NCI-H446 treated with DMSO at 0.1 percent for 48 hours (cell line): Measurements from ENCODE around the gene TMA7B.

Experiments
- DNase-seq: peaks from one replicate; lab custom pipeline; 2025; lab: John Stamatoyannopoulos, UW

The TMA7B gene

DNA sequence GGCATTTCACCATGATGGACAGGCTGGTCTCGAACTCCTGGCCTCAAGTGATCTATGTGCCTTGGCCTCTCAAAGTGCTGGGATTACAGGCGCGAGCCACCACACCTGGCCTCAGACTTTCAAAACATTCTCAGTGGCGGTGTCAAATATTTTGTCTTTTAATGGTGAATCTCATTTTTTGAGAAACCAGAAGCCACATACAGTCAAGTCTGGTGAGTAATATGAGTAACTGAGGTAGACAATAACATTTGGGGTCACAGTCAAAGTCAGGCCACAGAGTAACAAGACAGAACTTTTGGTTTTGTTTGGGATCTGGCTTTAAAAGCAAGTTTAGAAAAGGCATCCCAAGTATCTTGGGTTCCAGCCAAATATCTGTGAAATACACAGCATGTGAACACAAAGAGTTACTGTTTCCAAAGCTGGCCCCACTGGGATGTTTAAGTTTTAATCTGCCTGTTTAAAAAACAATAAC, 5.6 kb upstream of the TMA7B start:
- no peak for DNase-seq

DNA sequence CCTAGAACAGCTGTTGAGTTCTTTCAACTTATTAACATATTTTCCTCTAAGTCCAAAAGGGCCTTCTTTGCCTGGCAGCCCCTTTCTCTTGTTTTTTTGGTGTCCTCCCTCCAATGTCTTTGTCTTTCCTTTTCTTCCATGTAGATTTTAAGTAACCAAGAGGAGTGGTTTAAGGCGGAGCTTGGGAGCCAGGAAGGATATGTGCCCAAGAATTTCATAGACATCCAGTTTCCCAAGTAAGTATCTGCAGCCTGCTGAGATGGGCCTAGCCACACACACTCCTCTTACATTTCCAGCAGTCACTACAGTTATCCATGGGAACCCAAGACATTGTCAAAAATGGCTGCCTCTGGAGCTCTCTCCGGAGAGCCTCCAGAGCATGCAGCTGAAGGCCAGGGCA, 4.5 kb upstream of the TMA7B start:
- DNase-seq, result no peak

DNA sequence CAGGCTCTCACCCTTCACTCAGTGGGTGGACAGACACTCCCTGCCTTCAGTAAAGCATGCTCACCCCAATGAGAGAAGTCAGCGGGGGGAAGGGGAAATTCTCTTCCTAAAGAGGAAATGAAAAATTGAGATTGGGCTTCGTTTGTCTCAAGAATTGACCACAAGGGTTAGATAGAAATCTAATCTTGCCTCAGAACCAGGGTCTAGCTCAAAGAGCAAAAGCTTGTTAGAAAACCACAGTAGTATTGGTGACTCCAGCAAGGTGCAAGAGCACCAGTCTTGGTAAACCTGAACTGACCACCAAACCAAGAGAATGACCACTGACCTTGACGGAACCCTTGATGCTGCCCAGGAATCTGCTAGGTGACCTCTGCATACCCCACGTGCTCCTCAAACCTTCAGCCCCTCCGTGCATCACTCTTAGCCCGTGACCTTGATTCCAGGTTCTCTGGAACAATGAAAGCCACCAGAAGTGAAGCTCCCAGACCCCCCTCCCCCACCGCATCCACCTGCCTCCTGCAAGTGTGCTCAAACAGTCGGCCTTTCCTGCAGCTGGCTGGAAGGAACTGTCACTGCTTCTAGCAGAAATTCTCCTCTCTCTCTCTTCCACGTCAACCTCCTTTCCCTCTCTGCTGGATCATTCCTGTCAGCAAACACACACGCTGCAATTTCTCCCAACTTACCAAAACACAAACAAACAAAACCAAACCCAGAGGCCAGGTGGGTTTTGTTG, 3.1 kb upstream of the TMA7B start:
- no peak for DNase-seq

DNA sequence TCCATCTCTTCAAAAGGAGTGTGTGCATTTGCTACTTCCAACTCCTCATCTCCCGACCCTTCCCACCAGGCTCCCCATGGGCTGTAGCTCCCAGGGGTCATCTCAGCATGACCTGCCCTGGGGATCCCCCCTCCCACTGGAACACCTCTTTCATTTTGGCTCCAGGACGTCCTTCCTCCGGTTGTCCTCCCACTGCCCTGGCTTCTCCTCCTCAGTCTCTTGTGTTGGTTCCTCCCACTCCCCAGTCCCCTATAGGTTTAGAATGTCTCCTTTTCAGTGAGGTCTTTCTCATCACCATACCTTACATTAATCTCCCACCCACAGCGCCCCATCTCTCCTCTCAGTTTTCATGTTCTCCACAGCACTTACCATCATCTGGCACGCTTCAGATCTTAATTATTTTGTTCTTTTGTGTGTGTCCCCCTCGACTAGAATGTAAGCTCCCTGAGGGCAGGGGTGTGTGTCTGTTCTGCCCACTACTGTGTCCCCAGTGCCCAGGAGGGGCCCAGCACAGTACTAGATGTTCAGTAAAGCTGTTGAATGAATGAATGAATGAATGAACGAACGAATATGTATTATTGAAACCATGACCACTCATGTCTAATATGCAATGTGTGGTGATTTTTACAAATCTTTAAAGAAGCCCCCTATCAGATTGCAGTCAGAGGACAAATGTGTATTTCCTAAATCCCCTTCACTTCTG, 2.0 kb upstream of the TMA7B start:
- no peak for DNase-seq

DNA sequence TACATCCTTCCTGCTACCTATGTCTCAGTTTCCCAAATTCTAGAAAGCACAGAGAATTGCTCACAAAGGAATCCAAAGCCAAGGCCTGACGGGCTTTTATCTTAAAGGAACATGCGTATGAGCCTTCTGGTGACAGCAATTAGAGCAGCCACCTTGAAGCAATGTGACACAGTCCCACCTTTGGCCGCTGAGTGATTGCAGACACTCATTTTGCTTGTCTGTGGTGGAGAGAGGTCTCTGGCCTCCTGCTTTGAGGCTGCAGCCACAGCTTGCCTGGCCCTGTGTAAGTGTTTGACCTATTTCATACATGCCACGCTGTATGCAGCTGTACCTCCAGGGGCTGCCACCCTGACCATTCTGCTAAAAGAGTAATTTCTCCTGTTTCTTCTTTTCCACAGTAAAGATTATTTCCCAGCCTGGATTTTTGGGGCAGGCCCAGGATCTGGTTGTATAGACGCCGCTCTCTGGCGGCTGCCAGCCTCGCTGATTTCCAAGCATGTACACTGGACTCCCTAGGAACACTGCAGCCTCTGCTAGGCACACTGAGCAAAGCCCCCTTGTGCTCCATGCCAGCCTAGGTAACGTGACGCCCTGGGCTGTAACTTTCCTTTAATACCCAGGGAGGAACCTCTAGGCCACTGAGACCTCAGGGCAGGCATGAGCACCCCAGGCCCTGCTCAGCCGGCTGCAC, 1.1 kb upstream of the TMA7B start:
- DNase-seq, result no peak

DNA sequence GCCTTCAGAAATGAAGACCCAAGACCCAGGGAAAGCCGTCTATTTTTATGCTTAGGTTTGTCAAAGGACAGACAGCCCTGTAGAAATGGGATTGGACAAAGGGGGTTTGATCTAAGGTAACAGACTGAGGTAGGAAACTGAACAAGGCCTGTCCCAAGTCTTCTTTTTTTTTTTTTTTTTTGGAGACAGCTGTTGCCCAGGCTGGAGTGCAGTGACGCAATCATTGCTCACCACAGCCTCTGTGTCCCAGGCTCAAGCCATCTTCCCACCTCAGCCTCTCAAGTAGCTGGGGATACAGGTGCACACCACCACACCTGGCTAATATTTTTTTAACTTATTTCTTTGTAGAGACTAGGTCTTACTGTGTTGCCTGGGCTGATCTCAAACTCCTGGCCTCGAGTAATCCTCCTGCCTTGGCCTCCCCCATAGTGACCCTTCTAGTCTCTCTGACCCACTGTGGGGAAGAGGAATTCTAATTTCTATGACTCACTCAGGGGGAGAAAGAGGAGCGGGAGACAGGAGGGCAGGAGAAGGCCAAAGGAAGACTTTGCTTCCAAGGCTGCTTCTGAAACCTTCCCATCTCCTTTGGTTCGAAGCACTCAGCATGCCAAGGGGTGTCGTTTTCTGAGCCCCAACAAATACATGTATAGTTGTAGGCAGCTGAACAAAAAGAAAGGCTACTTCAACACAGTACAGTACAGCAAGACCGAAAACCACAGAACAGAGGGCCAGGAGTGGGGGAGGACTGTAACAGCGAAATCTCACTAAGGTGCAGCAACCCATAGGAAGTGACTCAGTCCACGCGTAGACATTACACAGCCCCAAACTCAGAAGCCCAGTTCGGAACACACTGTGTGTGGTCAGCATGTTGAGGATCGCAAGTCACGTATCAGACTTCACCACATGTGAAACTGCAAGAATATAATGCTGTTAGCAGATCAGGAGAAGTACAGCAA, 872 bp downstream of the TMA7B start:
- no peak for DNase-seq

DNA sequence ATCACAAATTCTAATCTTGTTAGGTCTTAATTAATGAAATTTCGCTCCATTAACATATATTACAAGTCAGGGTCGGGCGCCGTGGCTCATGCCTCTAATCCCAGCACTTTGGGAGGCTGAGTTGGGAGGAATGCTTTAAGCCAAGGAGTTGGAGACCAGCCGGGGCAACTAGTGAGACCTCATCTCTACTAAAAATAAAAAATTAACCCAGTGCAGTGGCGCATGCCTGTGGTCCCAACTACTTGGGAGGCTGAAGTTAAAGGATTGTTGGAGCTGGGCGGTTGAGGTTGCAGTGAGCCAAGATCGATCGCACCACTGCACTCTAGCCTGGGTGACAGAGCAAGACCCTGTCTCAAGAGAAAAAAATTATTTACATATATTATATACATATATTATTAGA, 1.9 kb downstream of the TMA7B start:
- no peak for DNase-seq

DNA sequence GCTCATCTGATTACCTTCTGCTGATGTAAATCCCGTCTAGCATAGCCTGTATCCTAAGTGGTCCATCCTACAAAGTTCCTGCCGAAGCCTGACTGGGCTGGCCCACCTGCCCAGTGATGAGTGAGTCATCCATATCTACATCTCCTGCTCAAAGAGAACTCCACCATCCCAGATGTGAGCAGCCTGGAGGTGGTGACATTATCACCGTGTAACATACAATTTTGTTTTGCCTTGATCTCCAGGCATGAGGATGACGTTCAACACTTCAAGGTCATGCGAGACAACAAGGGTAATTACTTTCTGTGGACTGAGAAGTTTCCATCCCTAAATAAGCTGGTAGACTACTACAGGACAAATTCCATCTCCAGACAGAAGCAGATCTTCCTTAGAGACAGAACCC, 5.6 kb downstream of the TMA7B start:
- DNase-seq, result no peak

DNA sequence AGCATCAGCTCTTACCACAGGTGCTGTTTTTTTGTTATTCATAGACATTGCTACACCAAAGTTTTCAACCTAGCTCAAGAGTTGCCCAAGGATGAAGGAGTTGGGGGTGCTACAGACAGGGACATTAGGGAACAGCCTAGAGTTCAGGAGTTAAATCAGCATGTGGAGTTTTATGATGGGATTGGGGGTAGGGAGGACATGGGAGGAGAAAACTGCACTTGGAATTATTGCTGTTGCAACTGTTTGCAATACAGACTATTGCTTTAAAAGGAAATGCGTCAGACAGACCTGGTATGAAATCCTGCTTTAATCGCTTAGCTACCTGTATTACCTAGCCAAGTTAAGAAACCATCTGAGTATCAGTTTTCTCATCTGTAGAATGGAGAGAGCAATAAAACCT, 6.3 kb downstream of the TMA7B start:
- DNase-seq, result no peak

DNA sequence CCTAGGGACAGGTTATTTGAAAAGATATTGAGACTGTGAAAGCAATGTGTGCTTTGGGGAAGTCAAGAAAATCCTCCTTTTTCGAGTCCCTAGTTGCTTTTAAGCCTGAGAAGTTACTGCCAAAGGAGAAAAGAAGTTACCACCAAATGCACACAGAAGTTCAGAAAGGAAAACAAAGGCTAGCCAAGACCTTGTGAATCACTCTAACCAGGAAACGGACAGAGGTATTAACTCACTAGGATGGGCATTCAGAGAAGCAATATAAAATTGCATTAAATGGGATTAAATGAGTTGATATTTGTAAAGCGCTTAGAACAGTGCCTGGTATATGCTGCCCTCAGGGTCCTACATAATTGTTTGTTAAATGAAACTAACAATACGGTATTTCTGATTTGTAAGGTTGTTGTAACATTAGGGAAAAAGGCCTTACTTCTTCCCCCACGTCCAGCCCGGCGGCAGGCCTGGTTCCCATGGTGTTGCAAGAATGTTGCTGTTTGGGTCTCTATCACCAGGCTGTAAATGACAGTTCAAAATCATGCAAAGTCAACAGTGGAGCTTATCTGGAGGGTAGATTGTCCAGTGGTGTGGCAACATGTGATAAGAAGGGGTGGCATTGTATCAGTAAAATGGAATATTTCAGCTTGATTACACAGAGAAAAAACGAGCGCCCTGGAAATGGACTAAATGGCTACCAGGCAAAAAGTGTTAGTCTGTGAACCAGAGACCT, 7.1 kb downstream of the TMA7B start:
- no peak for DNase-seq

DNA sequence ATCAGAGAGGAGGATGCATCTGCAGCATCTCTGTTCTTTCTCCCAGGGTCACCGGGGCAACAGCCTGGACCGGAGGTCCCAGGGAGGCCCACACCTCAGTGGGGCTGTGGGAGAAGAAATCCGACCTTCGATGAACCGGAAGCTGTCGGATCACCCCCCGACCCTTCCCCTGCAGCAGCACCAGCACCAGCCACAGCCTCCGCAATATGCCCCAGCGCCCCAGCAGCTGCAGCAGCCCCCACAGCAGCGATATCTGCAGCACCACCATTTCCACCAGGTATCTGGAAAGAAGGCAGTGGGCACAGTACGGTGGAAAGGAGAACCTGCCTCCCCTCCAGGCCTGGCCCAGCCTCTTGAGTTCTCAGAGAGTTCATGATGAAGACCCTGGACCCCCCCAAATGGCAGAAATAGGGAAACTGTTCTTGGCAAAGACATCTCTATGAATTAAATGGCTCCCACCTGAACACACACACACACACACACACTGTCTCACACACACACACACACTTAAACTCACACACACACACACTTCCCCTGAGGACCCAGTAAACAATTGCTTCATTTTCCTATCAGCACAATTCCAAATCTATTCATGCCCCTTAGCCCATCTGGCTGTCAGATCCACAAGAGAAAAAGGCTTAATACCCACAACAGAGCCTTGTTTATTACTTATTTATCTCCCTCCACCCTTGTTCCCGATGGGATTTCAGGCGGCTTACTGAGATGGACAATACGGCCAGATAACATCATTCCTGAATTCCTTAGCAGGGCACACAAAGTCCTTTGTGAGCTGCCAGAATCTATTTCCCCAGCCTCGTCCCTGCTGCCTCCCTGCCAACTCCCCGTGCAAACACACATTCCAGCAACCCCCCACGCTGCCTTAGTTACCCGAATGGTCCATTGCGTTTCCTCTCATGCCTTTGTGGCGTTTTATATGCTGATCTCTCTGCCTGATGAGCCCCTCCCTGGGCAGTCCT, 8.1 kb downstream of the TMA7B start:
- DNase-seq, result no peak

DNA sequence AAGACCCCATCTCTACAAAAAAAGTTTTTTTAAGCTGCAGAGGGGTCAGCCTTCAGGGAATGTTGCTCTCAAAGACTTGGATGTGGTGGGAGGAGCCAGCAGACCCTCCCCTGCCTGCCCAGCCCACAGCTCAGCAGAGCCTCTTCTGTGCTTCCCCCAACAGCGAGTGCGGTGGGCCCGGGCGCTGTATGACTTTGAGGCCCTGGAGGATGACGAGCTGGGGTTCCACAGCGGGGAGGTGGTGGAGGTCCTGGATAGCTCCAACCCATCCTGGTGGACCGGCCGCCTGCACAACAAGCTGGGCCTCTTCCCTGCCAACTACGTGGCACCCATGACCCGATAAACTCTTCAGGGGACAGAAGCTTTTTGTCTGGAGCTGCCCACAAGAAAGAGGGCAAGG, 10.5 kb downstream of the TMA7B start:
- no peak for DNase-seq

DNA sequence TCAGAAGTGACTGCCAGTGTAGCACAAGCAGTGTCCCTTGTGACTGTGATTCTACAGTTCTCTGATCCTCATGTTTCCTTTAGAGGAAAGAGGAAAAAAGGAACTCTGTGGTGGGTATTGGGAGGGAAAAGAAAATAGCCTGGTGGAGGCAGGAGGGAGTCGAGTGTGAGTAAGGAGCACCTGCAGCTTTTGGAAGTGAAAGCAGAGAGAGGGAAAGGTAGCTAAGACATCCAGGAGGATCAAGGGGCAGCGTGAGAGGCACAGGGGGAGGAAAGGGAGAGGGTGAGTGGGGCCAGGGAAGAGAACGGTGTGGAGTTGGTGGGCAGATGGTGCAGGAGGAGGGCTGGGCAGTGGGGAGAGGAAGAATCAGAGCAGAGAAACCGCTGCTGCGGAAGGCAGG, 12.4 kb downstream of the TMA7B start:
- DNase-seq, result no peak

DNA sequence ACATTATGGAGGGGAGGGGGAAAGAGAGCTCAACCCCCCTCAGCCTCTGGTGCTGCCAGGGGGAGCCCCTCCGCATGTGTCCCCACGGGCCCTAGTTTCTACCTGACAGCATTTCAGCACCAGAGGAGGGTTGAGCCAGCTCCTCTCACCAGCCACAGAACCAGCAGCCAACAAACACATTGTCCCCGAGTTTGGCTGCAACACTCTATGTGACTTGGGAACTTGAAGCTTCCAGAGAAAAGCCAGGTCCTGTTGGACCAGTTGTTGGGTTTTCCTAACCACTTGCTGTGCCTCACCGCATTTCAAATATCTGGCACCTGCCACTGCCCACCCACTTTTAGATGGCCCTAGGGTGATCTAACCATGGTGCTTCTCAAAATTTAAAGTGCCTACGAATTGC, 13.5 kb downstream of the TMA7B start:
- DNase-seq, result no peak

DNA sequence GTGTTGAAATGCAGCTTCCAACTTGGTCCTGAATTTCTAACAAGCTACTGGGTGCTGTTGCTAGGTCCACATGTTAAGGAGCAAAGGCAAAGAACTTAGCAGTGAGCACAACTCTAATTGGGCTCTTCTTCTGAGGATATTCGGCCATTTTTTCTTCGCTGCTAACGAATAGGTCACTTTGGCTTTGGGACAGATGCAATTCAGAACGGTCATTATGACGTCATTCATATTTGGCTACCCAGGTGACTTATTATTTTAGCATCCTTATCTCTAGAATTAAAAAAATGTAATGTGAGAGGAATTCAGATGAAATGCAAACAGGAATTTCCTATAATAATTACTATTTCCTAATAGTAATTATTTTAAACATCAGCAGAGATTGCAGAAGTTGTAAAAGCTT, 13.9 kb downstream of the TMA7B start:
- DNase-seq, result no peak

DNA sequence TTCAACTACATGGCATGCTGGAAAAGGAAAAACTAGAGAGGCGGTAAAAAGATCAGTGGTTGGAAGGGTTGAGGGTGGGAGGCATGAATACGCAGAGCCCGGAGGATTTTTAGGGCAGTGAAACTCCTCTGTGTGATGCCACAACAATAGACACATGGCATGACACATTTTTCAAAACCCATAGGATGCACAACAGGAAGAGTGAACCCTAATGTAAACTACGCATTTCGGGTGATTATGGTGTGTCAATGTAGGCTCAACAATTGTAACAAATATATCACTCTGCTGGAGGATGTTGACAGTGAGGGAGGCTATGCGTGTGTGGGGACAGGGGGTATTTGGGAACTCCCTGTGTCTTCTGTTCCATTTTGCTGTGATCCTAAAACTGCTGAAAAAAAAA, 18.9 kb downstream of the TMA7B start:
- DNase-seq, result no peak

DNA sequence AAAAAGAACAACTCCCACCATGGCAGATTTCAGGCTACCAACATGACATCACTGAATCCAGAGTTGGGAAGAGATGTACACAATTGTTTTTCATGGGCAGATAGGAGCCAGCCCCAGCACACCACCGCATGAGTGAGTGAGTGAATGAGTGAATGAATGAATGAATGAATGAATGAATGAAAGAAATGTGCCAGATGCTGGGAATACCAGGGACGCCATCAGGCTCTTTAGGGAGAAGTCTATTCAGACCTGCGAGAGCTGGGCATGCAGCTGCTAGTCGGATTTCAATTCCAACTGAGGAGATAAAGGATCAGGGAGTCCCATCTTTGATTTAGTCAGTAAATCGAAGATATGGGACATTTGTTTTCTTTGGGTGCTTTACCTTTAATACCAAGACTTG, 19.3 kb downstream of the TMA7B start:
- DNase-seq, result no peak

DNA sequence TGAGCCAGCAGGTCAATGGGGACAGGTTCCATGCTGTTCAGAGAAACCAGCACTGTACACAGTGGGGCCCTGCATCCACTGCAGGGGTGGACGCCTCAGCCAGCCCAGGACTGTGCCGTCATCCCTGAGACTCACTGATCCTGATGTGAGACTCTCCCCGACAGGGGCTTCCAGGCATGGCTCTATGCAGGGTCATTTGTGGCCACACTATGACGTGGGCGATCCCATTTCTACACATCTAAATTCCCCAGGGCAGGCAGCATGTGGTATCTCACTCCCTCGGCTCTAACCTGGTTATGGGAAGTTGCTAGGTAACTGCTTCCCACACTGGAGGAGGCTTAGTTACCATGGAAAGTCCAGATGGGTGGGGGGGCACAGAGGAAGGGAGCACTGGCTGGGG, 20.4 kb downstream of the TMA7B start:
- DNase-seq, result no peak

DNA sequence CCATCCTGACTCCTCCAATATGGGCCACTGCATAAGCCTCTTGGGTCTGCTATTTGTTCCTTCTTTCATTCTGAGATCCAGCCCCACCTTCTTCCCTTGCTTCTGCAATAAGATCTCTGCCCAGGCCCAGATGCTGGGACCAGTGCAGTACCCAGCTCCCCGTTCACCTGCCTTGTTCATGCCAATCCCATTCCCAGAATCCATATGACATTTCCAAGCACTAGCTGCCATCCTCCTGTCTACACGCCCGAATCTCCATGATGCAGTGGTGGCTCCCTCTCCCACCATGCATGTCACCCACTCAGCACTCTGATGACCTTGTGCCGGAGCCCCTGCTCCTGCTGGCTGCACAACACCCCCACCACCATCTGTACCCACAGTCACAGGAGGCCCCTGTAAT, 23.1 kb downstream of the TMA7B start:
- no peak for DNase-seq

DNA sequence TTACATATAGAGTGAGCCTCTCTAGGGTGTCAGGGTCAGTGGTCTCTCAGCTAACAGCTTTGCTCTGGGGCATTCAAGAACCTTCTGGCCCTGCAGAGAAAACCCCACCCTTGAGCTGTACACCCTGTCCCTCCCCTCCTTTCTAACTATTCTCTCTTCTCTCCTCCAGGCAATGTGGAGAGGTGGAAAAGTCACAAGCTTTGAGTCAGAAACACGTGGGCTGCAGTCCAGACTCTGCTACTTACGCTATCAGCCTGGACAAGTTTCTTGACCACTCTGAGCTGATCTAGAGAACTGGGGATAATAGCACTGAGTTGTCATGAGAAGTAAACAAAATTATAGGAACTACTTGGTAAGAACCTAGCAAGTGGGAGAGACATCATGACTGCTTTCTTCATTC, 23.8 kb downstream of the TMA7B start:
- no peak for DNase-seq
